T-helper 22 cell (primary cell): Measurements from ENCODE around the gene PCGF3.
"Not testable (repeated sequence)": the region's sequence is repeated elsewhere in the genome, so short reads cannot be mapped to it uniquely, and the experiment has no call there.

Experiments used
- DNase-seq: peaks from one replicate; pipeline ENCODE4 v3.0.0-alpha.2; 2020; ENCODE audit warnings: low read depth

Gene PCGF3

GRCh38 chr4:797066-797465, 91.4 kb downstream of the PCGF3 start:
- no peak for DNase-seq

DNA sequence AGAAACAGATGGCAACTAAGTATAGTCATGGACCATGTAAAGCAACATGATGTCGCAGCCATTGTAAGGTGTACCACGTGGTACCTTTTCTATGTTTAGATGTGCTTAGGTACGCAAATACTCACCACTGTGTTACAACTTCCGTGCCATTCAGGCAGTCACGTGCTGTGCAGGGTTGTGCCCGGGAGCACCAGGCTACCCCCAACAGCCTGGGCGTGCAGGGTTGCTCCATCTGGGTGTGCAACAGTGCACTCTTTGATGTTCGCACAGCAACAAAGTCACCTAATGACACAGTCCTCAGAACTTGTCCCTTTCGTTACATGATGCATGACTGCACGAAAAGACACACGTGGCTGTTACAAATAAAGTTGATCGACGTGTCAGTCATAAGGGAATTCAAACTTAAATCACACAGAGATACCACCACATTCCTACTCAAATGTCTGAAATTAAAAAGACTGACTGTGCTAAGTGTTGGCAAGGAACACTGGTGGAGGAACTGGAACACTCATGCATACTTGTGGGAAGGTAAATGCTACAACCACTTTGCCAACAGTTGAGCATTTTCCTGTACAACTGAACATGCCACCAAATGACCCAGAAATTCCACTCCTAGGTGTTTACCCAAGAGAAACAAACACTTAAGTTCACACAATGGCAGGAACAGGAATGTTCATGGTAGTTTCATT, 95.9 kb downstream of the PCGF3 start:
- no peak for DNase-seq

DNA sequence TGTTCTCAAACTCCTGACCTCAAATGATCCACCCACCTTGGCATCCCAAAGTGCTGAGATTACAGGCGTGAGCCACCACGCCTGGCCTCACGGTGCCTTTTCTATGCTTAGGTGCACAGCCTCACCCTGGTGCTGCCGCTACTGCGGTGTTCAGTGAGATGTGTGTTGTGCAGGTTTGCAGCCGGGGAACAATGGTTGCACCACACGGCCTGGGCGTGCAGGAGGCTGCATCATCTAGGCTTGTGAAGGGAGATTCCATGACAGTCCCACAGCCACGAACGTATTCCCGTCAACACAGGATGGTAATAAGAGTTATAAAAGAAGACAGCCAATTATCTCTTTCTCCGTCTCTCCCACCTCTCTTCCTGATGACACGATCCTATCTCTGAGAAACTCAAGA, 98.3 kb downstream of the PCGF3 start:
- DNase-seq: no peak

- DNase-seq: no peak
Observed at GRCh38 chr4:804804-805203, 99.2 kb downstream of the PCGF3 start.

GRCh38 chr4:806979-807378, 101.3 kb downstream of the PCGF3 start:
- not testable (repeated sequence) for DNase-seq

GRCh38 chr4:807792-808191, 102.2 kb downstream of the PCGF3 start:
- no peak for DNase-seq

DNA sequence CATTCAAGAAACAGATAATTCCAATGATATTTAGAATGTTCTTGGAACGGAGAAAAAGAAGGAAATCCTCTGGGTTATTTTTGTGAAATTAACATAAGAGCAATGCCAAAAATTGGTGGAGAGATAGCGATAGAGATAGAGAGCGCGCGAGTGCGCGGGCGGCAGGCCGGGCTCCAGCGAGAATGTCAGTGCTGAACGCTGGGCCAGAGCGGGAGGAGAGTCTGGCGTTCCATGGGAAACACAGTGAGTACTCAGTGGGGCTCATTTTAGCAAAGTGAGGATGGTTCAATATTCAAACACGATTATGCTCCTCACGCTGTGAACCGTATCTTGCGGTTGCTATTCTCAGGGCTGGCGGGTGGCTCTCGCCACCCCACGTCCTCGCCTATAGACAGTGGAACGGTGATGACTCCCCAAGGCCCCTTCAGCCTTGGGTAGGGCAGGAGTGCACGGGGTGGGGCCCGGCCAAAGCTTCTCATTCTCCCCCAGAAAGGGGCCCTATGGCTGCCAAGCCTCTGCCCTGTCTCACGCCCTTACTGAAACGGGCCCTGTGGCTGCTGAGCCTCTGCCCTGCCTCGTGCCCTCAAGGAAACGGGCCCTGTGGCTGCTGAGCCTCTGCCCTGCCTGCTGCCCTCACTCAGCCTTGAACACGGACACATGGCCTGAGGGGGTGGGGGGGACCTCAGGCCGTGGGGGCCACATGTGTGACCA, 103.4 kb downstream of the PCGF3 start:
- DNase-seq: no peak

DNA sequence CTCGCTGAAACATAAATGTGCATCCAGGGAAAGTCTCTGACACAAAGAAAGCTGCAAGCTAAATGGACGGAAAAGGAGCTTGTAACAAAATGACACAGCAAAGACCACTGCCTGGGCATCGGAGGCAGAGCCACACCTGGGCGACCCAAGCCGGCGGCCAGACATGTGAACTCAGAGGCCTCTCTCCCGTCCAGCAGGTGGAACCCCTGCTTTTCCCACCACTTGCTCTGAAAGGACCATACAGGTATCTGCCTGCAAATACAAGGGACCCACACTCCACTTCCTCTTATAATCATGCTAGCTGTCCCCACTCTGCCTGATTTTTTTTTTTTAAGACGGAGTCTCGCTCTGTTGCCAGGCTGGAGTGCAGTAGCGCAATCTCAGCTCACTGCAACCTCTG, 108.3 kb downstream of the PCGF3 start:
- DNase-seq: no peak

GRCh38 chr4:814312-814850, 108.7 kb downstream of the PCGF3 start:
- no peak for DNase-seq

DNA sequence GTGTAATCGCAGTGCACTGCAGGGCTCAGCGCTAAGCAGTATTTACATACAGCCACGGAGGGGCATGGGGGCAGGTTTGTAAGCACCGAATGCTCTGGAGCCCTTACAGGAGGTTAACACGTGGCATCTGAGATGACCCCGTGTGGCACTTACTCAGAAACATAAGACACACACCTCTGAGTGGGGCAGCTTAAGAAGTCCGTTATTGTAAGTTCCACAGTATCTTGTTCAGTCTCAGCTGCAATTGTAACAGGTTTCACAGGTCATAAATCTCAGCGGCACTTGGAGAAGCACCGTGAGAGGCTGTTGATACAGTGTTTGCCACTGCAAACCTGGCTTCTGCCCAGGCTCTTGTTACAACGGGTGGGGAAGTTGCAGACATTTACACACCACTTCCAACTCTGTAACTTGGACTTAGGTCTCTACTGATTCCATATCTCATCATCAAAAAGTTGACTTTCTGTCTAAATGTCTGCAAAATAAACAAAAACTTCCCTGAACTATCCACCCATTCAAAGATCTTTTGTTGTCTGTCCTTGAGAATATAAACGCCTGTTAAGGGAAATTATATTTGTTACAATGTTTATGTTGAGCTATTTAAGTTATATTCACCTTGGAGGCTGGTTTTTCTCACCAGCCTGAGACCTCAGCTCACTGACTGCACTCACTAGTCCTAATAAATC, 110.0 kb downstream of the PCGF3 start:
- no peak for DNase-seq

DNA sequence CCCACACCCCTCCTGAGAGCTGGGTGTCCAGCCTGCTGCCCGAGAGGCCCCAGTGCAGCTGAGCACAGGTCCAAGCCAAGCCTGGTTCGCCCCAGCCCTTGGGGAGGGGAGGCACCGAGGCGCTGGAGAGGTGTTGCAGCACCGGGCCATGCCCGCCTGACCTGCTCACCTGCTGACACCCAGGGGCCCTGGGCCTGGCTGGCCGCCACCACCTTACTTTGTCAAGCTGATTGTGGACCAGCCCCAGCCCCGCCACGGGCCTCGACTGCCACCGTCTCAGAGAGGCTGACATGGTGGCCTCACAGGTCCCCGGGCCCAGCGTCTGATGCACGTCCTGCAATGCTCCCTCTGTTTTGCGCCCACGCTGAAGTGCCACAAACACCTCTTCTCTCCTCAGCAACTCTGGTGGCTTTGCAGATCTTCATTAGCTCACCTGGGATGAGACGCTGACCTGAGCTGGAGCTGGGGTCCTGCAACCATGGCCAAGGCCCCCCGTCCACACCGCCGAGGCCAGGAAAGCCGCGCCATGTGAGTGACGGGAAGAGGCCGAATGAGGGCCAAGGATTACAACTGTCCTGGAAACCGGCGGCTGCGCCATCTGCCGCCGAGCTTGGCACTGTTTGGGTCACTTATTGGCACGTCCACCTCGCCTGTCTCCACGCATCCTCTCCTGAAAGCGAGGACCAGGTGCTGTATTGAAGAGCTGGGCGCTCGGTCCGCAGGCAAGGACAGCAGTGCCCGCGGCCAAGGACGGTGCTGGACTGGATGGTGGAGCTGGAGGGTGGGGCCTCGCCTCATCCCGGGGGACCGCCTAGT, 112.7 kb downstream of the PCGF3 start:
- no peak for DNase-seq

- DNase-seq: no peak
Observed at GRCh38 chr4:819401-820229, 114.0 kb downstream of the PCGF3 start.
